ENCODE results near the gene REEP1. TPM values are rescaled to one million over a fixed set of nuclear protein-coding genes. Genes with fewer than 3 reads are reported as not detected.

Gene REEP1
- total and polyA plus RNA-seq, 2 of the 13 experiments (the other 11 are each of a cell fraction or from before 2014, with no cell fraction given): 0.27 TPM; not detected in 1

GRCh38 chr2:86194751-86195054 lies 142.7 kb downstream of the REEP1 start (continued):
- 0 out of 2 replicates have a peak, but pooled peaks have one; percentile 68 for TF ChIP-seq ZSCAN12 (CRISPR knock-in tag; IDR thresholded peaks at IDR 0.05)
- TF ChIP-seq ARID2 (CRISPR knock-in tag; IDR thresholded peaks at IDR 0.05; ENCODE audit: borderline replicate concordance): peak; percentile 14; the same call in 1 of the 2 replicates
- peak; percentile 61; the same call in 1 of the 2 replicates for TF ChIP-seq CREB1 (IDR thresholded peaks at IDR 0.05)
- no peak for TF ChIP-seq CREB1 (CRISPR knock-in tag; IDR thresholded peaks at IDR 0.05)
- TF ChIP-seq, protein P1, sequence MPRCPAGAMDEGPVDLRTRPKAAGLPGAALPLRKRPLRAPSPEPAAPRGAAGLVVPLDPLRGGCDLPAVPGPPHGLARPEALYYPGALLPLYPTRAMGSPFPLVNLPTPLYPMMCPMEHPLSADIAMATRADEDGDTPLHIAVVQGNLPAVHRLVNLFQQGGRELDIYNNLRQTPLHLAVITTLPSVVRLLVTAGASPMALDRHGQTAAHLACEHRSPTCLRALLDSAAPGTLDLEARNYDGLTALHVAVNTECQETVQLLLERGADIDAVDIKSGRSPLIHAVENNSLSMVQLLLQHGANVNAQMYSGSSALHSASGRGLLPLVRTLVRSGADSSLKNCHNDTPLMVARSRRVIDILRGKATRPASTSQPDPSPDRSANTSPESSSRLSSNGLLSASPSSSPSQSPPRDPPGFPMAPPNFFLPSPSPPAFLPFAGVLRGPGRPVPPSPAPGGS (CRISPR knock-in tag; IDR thresholded peaks at IDR 0.05): no peak
- TF ChIP-seq SPEN (CRISPR knock-in tag; IDR thresholded peaks at IDR 0.05; ENCODE audit: low read depth): no peak
- 0 out of 2 replicates have a peak, but pooled peaks have one; percentile 37 for TF ChIP-seq ZNF549 (CRISPR knock-in tag; IDR thresholded peaks at IDR 0.05)
- no peak for TF ChIP-seq KDM5B (CRISPR knock-in tag; IDR thresholded peaks at IDR 0.05; ENCODE audit: borderline replicate concordance)
- TF ChIP-seq TFDP1 (CRISPR knock-in tag; IDR thresholded peaks at IDR 0.05; ENCODE audit: borderline replicate concordance): peak; percentile 75; the same call in 1 of the 2 replicates
- no peak for TF ChIP-seq HOXA5 (CRISPR knock-in tag; IDR thresholded peaks at IDR 0.05)
- peak; percentile 19; the same call in 1 of the 2 replicates for TF ChIP-seq NCOR1 (IDR thresholded peaks at IDR 0.05; ENCODE audit: borderline replicate concordance, low read length)
